B cell (primary cell): Measurements from ENCODE around the gene MAB21L4.

Experiments used
- EZH2 ChIP-seq: IDR thresholded peaks from 2 replicates; pipeline ENCODE4 v1.6.1; 2012; ENCODE audit warnings: borderline replicate concordance, low read depth, mild to moderate bottlenecking, moderate library complexity, low read length; ENCODE audit not compliant: insufficient read depth, poor library complexity, severe bottlenecking
- TF ChIP-seq, protein P1 (sequence below): fragments of 200-600 bp; IDR thresholded peaks from one replicate; pipeline ENCODE4 v1.8.0; 2022; ENCODE audit warnings: antibody characterized with exemption, mild to moderate bottlenecking

DNA sequence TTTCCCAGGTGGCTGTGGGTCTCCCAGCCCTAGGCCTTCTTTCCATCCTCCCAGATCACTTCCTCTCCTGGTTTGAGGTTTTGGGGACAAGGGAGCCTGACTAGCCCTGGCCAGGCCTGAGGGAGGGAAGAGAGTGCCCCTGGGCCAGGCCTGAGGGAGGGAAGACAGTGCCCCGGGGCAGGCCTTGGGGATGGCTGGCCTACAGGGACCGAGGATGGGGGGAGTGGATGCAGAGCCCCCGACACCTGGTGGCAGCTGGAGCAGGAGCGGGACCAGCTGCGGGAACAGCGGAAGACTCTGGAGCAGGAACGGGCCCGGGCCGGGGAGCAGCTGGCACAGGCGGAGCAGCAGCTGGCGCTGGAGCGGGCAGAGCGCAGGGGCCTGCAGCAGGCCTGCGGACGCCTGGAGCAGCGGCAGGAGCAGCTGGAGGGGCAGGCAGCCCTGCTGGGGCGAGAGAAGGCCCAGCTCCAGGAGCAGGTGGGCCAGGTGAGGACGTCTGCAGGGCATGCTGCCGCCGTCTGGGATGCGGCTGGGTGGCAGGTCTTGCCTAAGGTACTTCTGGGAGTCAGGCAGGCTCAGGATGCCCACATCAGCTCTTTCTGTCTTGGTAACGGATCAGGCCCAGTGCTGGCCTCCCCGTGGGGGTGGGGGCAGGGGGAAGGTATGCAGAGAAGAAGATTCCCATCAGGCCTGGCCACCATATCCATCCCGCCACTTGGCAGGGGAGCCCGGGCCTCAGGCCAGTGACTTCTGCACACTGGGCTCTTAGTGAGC, 39.3 kb upstream of the MAB21L4 start:
- TF ChIP-seq, protein P1, sequence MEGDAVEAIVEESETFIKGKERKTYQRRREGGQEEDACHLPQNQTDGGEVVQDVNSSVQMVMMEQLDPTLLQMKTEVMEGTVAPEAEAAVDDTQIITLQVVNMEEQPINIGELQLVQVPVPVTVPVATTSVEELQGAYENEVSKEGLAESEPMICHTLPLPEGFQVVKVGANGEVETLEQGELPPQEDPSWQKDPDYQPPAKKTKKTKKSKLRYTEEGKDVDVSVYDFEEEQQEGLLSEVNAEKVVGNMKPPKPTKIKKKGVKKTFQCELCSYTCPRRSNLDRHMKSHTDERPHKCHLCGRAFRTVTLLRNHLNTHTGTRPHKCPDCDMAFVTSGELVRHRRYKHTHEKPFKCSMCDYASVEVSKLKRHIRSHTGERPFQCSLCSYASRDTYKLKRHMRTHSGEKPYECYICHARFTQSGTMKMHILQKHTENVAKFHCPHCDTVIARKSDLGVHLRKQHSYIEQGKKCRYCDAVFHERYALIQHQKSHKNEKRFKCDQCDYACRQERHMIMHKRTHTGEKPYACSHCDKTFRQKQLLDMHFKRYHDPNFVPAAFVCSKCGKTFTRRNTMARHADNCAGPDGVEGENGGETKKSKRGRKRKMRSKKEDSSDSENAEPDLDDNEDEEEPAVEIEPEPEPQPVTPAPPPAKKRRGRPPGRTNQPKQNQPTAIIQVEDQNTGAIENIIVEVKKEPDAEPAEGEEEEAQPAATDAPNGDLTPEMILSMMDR, result no peak
- no peak for TF ChIP-seq EZH2
